ENCODE measurements around the gene CAMK2G.

CAMK2G gene

DNA sequence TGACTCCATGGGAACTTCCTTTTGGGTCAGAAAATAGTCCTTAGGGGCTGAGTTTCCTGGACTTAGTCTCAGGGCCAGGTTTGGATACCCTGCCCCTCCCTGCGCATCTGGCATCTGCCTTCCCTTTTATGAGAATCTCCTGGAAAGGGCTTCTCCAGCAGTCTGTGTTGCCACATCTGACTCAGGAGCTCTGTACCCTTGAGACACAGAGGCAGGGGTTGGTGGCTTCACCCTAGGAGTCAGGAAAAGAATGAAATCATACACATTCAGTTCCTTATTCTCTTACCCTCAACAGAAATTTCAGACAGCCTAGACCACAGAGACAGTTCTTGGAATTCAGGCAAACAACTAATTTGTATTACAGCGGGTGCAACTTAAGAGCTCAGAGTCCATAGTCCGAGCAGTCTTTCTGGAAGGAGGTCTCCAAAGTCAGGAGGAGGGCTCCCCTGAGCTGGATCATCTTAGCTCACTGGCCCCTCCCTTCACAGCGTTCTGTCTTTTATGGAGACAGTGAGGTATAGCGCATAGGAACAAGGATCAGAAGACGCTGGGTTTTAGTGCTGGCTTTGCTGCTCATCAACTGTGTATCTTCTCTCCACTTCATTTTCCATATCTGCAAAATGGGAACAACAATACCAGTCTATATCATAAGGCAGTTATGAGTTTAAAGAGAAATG, 33.6 kb upstream of the CAMK2G start:
- TF ChIP-seq POLR2AphosphoS5 (IDR thresholded peaks at IDR 0.05; ENCODE audit: low read depth, low read length) (no peak), TAF1 (IDR thresholded peaks at IDR 0.05; ENCODE audit: borderline replicate concordance, insufficient read depth, low read length) (no peak), SIN3A (IDR thresholded peaks at IDR 0.05; ENCODE audit: borderline replicate concordance, insufficient read depth, low read length) (no peak), FOXP2 (optimal IDR thresholded peaks at IDR 0.05; ENCODE audit: borderline replicate concordance, extremely low read depth, extremely low read length, insufficient read depth) (no peak)
- TF ChIP-seq, protein P1, sequence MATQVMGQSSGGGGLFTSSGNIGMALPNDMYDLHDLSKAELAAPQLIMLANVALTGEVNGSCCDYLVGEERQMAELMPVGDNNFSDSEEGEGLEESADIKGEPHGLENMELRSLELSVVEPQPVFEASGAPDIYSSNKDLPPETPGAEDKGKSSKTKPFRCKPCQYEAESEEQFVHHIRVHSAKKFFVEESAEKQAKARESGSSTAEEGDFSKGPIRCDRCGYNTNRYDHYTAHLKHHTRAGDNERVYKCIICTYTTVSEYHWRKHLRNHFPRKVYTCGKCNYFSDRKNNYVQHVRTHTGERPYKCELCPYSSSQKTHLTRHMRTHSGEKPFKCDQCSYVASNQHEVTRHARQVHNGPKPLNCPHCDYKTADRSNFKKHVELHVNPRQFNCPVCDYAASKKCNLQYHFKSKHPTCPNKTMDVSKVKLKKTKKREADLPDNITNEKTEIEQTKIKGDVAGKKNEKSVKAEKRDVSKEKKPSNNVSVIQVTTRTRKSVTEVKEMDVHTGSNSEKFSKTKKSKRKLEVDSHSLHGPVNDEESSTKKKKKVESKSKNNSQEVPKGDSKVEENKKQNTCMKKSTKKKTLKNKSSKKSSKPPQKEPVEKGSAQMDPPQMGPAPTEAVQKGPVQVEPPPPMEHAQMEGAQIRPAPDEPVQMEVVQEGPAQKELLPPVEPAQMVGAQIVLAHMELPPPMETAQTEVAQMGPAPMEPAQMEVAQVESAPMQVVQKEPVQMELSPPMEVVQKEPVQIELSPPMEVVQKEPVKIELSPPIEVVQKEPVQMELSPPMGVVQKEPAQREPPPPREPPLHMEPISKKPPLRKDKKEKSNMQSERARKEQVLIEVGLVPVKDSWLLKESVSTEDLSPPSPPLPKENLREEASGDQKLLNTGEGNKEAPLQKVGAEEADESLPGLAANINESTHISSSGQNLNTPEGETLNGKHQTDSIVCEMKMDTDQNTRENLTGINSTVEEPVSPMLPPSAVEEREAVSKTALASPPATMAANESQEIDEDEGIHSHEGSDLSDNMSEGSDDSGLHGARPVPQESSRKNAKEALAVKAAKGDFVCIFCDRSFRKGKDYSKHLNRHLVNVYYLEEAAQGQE (IDR thresholded peaks at IDR 0.05; ENCODE audit: insufficient read depth in 1 of 2, low read depth in 2 of 2, low read length in 2 of 2) = no peak

DNA sequence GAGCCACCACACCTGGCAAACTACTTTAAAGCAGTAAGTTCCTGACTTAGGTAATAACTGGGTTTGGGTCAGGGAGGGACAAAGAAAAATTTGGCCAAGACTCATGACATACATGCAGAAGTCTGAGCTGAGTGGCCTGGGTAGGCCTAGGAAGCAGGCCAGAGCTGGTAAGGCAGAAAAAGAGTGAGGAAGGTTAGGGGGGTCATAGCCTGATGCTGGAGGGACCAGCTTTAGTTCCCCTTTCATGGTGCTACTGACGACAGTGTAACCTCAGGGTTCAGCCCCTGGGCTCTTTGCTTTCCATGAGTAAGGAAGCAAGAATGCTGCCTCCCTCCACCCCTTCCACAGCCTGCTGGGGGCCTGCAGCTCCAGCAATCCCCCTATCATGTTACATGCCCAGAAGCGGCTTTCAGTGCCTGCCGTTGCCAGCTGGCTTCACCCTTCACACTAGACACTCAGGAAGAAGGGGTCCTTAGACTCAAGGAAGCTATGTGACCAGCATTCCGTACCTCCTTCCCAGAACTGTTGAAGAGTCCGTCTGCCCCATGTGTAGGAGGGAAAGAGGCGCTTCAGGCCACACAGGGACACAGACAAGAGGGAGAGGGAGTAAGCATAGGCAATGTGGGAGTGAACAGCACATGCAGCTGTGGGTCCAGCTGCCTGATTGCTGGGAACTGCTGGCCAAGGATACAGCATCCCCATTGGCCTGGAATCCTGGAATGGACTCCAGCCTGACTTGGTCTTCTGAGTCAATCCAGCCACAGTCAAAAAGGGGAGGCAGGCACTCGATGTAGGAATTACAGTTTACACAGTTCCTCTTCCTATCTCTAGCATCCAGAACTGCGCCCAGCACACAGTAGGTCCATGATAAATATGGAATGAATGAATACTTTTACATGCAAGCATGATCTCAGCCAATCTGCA, 32.4 kb upstream of the CAMK2G start:
- TF ChIP-seq SIN3A (IDR thresholded peaks at IDR 0.05; ENCODE audit: borderline replicate concordance, insufficient read depth, low read length) (peak; percentile 64; the same call in 1 of the 2 replicates), FOXP2 (optimal IDR thresholded peaks at IDR 0.05; ENCODE audit: borderline replicate concordance, extremely low read depth, extremely low read length, insufficient read depth) (peak; percentile 77), POLR2AphosphoS5 (IDR thresholded peaks at IDR 0.05; ENCODE audit: low read depth, low read length) (no peak; the same call in 1 of the 2 replicates), TAF1 (IDR thresholded peaks at IDR 0.05; ENCODE audit: borderline replicate concordance, insufficient read depth, low read length) (peak; percentile 43; the same call in 1 of the 2 replicates)
- TF ChIP-seq, protein P1 (IDR thresholded peaks at IDR 0.05; ENCODE audit: insufficient read depth in 1 of 2, low read depth in 2 of 2, low read length in 2 of 2) = no peak

DNA sequence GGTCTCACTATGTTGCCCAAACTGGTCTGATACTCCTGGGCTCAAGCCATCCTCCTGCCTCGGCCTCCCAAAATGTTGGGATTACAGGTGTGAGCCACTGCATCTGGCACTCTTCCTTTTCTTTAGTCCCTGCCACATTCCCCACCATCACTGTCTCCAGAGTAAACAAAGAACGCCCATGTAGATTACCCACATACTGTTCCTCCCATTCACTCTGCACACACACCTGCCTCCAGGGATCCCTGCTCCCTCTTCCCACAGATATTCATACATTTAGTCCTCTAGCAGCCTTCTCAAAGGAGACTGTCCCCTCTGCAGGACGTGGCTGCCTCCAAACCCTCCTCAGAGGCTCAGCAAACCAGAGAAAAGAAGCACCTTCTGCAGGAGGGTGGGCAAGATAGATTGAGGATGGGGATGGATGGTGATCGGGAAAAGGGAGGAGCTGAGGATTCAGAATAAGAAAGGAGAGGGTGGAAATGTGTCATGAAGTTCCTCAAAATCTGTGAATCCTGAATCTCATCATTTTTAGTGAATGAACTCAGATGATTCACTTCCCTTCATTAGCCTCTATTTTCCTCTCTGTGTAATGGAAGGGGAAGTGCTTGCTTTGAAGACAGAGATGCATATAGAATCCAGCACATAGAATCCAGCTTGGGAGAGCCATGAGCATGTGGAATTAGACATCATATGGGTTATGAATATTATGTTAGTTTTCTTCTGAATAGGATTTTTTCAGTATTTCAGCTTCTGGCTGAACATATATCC, 31.1 kb upstream of the CAMK2G start:
- TF ChIP-seq FOXP2 (optimal IDR thresholded peaks at IDR 0.05; ENCODE audit: borderline replicate concordance, extremely low read depth, extremely low read length, insufficient read depth) = no peak
- TF ChIP-seq TAF1 (IDR thresholded peaks at IDR 0.05; ENCODE audit: borderline replicate concordance, insufficient read depth, low read length) = no peak
- TF ChIP-seq POLR2AphosphoS5 (IDR thresholded peaks at IDR 0.05; ENCODE audit: low read depth, low read length) = no peak
- TF ChIP-seq, protein P1 (IDR thresholded peaks at IDR 0.05; ENCODE audit: insufficient read depth in 1 of 2, low read depth in 2 of 2, low read length in 2 of 2) = no peak
- TF ChIP-seq SIN3A (IDR thresholded peaks at IDR 0.05; ENCODE audit: borderline replicate concordance, insufficient read depth, low read length) = no peak

DNA sequence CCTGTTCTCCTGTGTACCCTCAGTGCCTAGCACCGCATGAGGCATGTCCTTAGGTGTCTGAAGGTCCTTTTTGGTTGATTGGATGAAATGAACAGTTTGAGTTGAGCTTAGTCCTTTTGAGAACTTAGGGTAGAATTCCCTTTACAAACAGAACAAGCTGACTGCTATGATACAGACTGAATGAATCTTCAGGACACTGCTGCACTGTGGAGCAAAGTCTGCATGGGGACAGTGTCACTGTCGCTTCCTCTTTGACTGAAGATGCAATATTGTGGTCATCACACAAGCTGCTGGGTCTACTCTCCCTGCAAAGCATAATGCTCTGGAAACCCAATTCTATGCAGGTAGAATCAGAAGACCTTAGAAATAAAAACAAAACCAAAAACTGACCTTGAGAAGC, 28.0 kb upstream of the CAMK2G start:
- TF ChIP-seq POLR2AphosphoS5 (IDR thresholded peaks at IDR 0.05; ENCODE audit: low read depth, low read length) (no peak), FOXP2 (optimal IDR thresholded peaks at IDR 0.05; ENCODE audit: borderline replicate concordance, extremely low read depth, extremely low read length, insufficient read depth) (no peak), TAF1 (IDR thresholded peaks at IDR 0.05; ENCODE audit: borderline replicate concordance, insufficient read depth, low read length) (no peak), SIN3A (IDR thresholded peaks at IDR 0.05; ENCODE audit: borderline replicate concordance, insufficient read depth, low read length) (no peak)
- TF ChIP-seq, protein P1 (IDR thresholded peaks at IDR 0.05; ENCODE audit: insufficient read depth in 1 of 2, low read depth in 2 of 2, low read length in 2 of 2) = no peak
